A673 (cell line): ENCODE data around the gene PAQR4.

Source experiments
- CTCF ChIP-seq: fragments of 300-800, 200-600 bp; sonication (generic); conservative IDR thresholded peaks from 2 replicates; pipeline ENCODE4 v1.5.1; 2017; ENCODE audit warnings: low read depth, mild to moderate bottlenecking, antibody characterized with exemption, low read length, moderate library complexity, mixed read lengths
- EZH2 ChIP-seq: fragments of 200-600 bp; sonication (generic); IDR thresholded peaks from 2 replicates; pipeline ENCODE4 v1.6.1; 2017; ENCODE audit warnings: borderline replicate concordance, low read depth, mild to moderate bottlenecking, mixed read lengths, antibody characterized with exemption, low read length; ENCODE audit not compliant: poor library complexity, severe bottlenecking

GRCh38 chr16:2979669-2980226, 10.6 kb downstream of the PAQR4 start:
- TF ChIP-seq CTCF (no peak), EZH2 (no peak)
